CD4-positive, alpha-beta memory T cell (primary cell): Measurements from ENCODE around the gene OR10G3. TPM values are rescaled to one million over a fixed set of nuclear protein-coding genes. Genes with fewer than 3 reads are reported as not detected.
A peak's percentile ranks its signal among the peaks of the same experiment; 100 is the strongest.
"Not testable (repeated sequence)": the region's sequence is repeated elsewhere in the genome, so short reads cannot be mapped to it uniquely, and the experiment has no call there.

Experiments
- CTCF ChIA-PET: fragments of 350-600 bp; sonication (Branson Sonifier 250); formaldehyde crosslinking; loops from one replicate; lab custom pipeline; 2021; ENCODE audit warnings: inconsistent platforms; ENCODE audit not compliant: partially characterized antibody; lab: Charles Lee
- POLR2A ChIA-PET: fragments of 350-600 bp; sonication (Branson Sonifier 250); formaldehyde crosslinking; loops from one replicate; lab custom pipeline; 2021; ENCODE audit not compliant: partially characterized antibody; lab: Charles Lee
- DNase-seq, 5 donors: peaks; one replicate each; pipeline versions ENCODE4 v3.0.0 to v3.0.0-alpha.2; 2020 to 2022; ENCODE audit warnings: mixed read lengths in 1 of 5
- H3K27ac ChIP-seq: one replicate; pipeline ENCODE4 v1.7.0; 2013; ENCODE audit warnings: low read depth, low read length
- H3K27me3 ChIP-seq: 2 replicates; pipeline ENCODE4 v1.7.0; 2013; ENCODE audit warnings: mild to moderate bottlenecking, low read length, moderate library complexity; ENCODE audit not compliant: insufficient read depth
- H3K36me3 ChIP-seq: 2 replicates; pipeline ENCODE4 v1.7.0; 2013; ENCODE audit warnings: mild to moderate bottlenecking, low read length, moderate library complexity; ENCODE audit not compliant: insufficient read depth
- H3K4me1 ChIP-seq: 2 replicates; pipeline ENCODE4 v1.7.0; 2013; ENCODE audit warnings: mild to moderate bottlenecking, low read length, moderate library complexity; ENCODE audit not compliant: insufficient read depth
- H3K4me3 ChIP-seq, 2 donors: one replicate each; pipeline ENCODE4 v1.7.0; 2013; ENCODE audit warnings: low read length in 2 of 2, mild to moderate bottlenecking in 1 of 2
- H3K9me3 ChIP-seq, 2 donors: one replicate each; pipeline ENCODE4 v1.7.0; 2013; ENCODE audit warnings: low read length in 2 of 2, control low read depth in 1 of 2; ENCODE audit not compliant: control insufficient read depth in 1 of 2
- H3K27ac Mint-ChIP-seq, 7 donors: one replicate each; pipeline ENCODE4 v1.8.0; 2020 to 2021; ENCODE audit warnings: mixed read lengths in 7 of 7, mild to moderate bottlenecking in 6 of 7, inconsistent platforms in 3 of 7, moderate library complexity in 3 of 7
- H3K27me3 Mint-ChIP-seq, 2 donors: one replicate each; pipeline ENCODE4 v1.8.0; 2020 to 2021; ENCODE audit warnings: mixed read lengths in 2 of 2
- H3K36me3 Mint-ChIP-seq, 2 donors: one replicate each; pipeline ENCODE4 v1.8.0; 2020 to 2021; ENCODE audit warnings: mixed read lengths in 2 of 2, inconsistent platforms in 1 of 2, mild to moderate bottlenecking in 1 of 2
- H3K4me1 Mint-ChIP-seq, 4 donors: one replicate each; pipeline ENCODE4 v1.8.0; 2020 to 2021; ENCODE audit warnings: mixed read lengths in 4 of 4, mild to moderate bottlenecking in 1 of 4
- H3K4me3 Mint-ChIP-seq, 8 donors: one replicate each; pipeline ENCODE4 v1.8.0; 2020 to 2021; ENCODE audit warnings: mixed read lengths in 8 of 8, mild to moderate bottlenecking in 7 of 8, moderate library complexity in 6 of 8, inconsistent platforms in 3 of 8
- H3K9me3 Mint-ChIP-seq, 8 donors: one replicate each; pipeline ENCODE4 v1.8.0; 2020 to 2021; ENCODE audit warnings: mixed read lengths in 8 of 8, mild to moderate bottlenecking in 5 of 8, inconsistent platforms in 3 of 8, moderate library complexity in 1 of 8
- intact Hi-C: fragments of 100-400 bp; cut with micrococcal nuclease; formaldehyde crosslinking; loops from one replicate; pipeline ENCODE4 v1.15.1; 2023
- polyA plus RNA-seq, 2 donors: library from polyadenylated mRNA; unstranded; fragments of 300-500 nt; fragmentation: Illumina TruSeq; gene quantifications; one replicate each; pipeline ENCODE4 v1.2.3, GENCODE V29; 2021
- total RNA-seq, 2 experiments: library from RNA; stranded (reverse); gene quantifications; one replicate each; pipeline ENCODE4 v1.2.3, GENCODE V29; 2021

The OR10G3 gene, protein sequence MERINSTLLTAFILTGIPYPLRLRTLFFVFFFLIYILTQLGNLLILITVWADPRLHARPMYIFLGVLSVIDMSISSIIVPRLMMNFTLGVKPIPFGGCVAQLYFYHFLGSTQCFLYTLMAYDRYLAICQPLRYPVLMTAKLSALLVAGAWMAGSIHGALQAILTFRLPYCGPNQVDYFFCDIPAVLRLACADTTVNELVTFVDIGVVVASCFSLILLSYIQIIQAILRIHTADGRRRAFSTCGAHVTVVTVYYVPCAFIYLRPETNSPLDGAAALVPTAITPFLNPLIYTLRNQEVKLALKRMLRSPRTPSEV
- not detected for total RNA-seq
- not detected for polyA plus RNA-seq

DNA sequence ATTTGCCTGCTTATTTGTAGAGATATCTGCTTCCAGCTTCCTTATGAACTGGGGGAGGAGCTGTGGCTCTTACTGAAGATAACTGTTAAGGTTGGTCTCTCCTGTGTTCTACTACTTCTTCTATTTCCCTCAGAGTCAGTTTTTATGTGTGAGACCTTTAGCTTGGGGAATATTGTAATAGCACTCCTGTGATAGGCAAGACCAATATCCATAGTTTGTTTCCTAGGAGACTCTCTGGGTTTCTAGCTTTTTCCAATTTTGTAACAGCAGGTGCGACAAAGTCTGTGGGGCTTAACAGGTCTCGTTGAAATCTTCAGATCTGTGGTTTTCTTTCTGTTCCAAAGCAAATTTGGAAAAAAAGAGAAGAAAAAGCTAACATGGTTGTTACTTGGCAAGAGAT lies at the start of gene OR10G3:
Gene OR10G3 (minus strand): TSS at position 101 of the 400 bp plus-strand sequence. CDS start 9,332 bp downstream, outside the sequence.
- no peaks in the 10 kb centered on the region for H3K4me1 ChIP-seq
- Mint-ChIP-seq H3K9me3 (no peaks in the 10 kb centered on the region), H3K4me1 (no peaks in the 10 kb centered on the region), H3K27ac (no peak within 1 kb of the TSS), H3K4me3 (no peak within 1 kb of the TSS), H3K27me3 (peaks cover 8 to 16% of the 10 kb centered on the region in 2 donors), H3K36me3 (no peaks in the 10 kb centered on the region)
- no peak within 1 kb of the TSS for H3K4me3 ChIP-seq
- DNase-seq = no peak
- ChIA-PET CTCF (interaction anchor here (0.5 kb wide), 1 partner anchor 48 kb away, joined by 3 read pairs; no protein-coding TSS in a partner anchor), POLR2A (no interaction called here)
- no peak within 1 kb of the TSS for H3K27ac ChIP-seq
- intact Hi-C loops = no loop called here
- no peaks in the 10 kb centered on the region for H3K27me3 ChIP-seq
- no peaks in the 10 kb centered on the region for H3K36me3 ChIP-seq
- H3K9me3 ChIP-seq = no peaks in the 10 kb centered on the region

GRCh38 chr14:21626491-21627230 lies 46.8 kb upstream of the OR10G3 start:
- H3K4me3 Mint-ChIP-seq = no peak overlapping the region
- H3K4me1 ChIP-seq = no peaks in the 10 kb centered on the region
- H3K27ac Mint-ChIP-seq = no peak overlapping the region
- no peaks in the 10 kb centered on the region for H3K27me3 ChIP-seq
- H3K9me3 ChIP-seq = no peaks in the 10 kb centered on the region
- peaks cover 14 to 39% of the 10 kb centered on the region in 2 donors for H3K27me3 Mint-ChIP-seq
- H3K27ac ChIP-seq = no peak overlapping the region
- intact Hi-C loops = no loop called here
- no peaks in the 10 kb centered on the region for H3K4me1 Mint-ChIP-seq
- DNase-seq = no peak
- H3K36me3 ChIP-seq = no peaks in the 10 kb centered on the region
- CTCF ChIA-PET = no interaction called here
- POLR2A ChIA-PET = no interaction called here
- no peak overlapping the region for H3K4me3 ChIP-seq
- H3K9me3 Mint-ChIP-seq = peaks cover 0 to 9% (median 0%) of the 10 kb centered on the region in 8 donors
- no peaks in the 10 kb centered on the region for H3K36me3 Mint-ChIP-seq

DNA sequence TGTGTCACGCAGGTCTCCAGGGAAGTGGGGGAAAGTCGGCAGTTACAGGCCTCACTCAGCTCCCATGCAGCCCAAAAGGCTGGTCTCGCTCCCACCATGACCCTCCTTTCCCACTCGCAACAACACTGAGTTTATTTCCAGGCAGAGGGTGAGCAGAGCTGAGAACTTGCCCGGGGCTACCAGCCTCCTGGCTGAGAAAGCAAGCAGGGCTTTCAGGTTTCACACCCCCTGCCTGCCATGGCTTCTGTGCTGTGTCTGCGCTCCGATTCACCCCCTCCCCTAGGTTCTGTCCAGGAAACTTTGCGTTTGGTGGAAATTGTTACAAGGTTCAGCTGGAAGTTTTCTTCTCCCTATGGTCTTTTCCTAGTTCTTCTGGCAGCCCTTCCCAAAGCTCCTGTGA lies 37.7 kb upstream of the OR10G3 start:
- no peak for DNase-seq
- H3K36me3 Mint-ChIP-seq = no peaks in the 10 kb centered on the region
- H3K9me3 ChIP-seq = no peaks in the 10 kb centered on the region
- peaks cover 11 to 20% of the 10 kb centered on the region in 2 donors for H3K27me3 Mint-ChIP-seq
- intact Hi-C loops = no loop called here
- H3K9me3 Mint-ChIP-seq = peaks cover 0 to 3% (median 0%) of the 10 kb centered on the region in 8 donors
- POLR2A ChIA-PET = no interaction called here
- no peak overlapping the region for H3K4me3 ChIP-seq
- H3K27me3 ChIP-seq = no peaks in the 10 kb centered on the region
- no peak overlapping the region for H3K4me3 Mint-ChIP-seq
- CTCF ChIA-PET = no interaction called here
- H3K4me1 Mint-ChIP-seq = no peaks in the 10 kb centered on the region
- no peaks in the 10 kb centered on the region for H3K36me3 ChIP-seq
- H3K4me1 ChIP-seq = no peaks in the 10 kb centered on the region
- peak overlapping the region in 1 of 7 donors; percentile 55 for H3K27ac Mint-ChIP-seq
- no peak overlapping the region for H3K27ac ChIP-seq

GRCh38 chr14:21614240-21614639 lies 34.4 kb upstream of the OR10G3 start:
- Mint-ChIP-seq H3K4me3 (no peak overlapping the region), H3K36me3 (no peaks in the 10 kb centered on the region), H3K9me3 (no peaks in the 10 kb centered on the region), H3K4me1 (no peaks in the 10 kb centered on the region), H3K27me3 (peaks cover 8 to 11% of the 10 kb centered on the region in 2 donors), H3K27ac (no peak overlapping the region)
- H3K4me1 ChIP-seq = no peaks in the 10 kb centered on the region
- intact Hi-C loops = no loop called here
- DNase-seq = no peak
- H3K27ac ChIP-seq = no peak overlapping the region
- H3K36me3 ChIP-seq = no peaks in the 10 kb centered on the region
- POLR2A ChIA-PET = no interaction called here
- CTCF ChIA-PET = no interaction called here
- H3K9me3 ChIP-seq = no peaks in the 10 kb centered on the region
- no peak overlapping the region for H3K4me3 ChIP-seq
- H3K27me3 ChIP-seq = no peaks in the 10 kb centered on the region

GRCh38 chr14:21612324-21612723 lies 32.4 kb upstream of the OR10G3 start:
- no peak for DNase-seq
- H3K36me3 ChIP-seq = no peaks in the 10 kb centered on the region

GRCh38 chr14:21602181-21602580 lies 22.3 kb upstream of the OR10G3 start:
- H3K4me3 Mint-ChIP-seq, H3K36me3 Mint-ChIP-seq, CTCF ChIA-PET, H3K36me3 ChIP-seq, H3K4me1 ChIP-seq, intact Hi-C loops, H3K27me3 Mint-ChIP-seq, DNase-seq, H3K9me3 Mint-ChIP-seq, POLR2A ChIA-PET, H3K27ac ChIP-seq, H3K4me1 Mint-ChIP-seq, H3K4me3 ChIP-seq, H3K9me3 ChIP-seq, H3K27me3 ChIP-seq: not testable (repeated sequence)
- peak overlapping the region in 1 of 7 donors; percentile 17 for H3K27ac Mint-ChIP-seq

More at GRCh38 chr14:21612324-21612723, 32.4 kb upstream of the OR10G3 start:
- CTCF ChIA-PET = no interaction called here
- Mint-ChIP-seq H3K9me3 (no peaks in the 10 kb centered on the region), H3K4me1 (no peaks in the 10 kb centered on the region), H3K27ac (no peak overlapping the region), H3K27me3 (peaks cover 11 to 12% of the 10 kb centered on the region in 2 donors), H3K36me3 (no peaks in the 10 kb centered on the region), H3K4me3 (no peak overlapping the region)
- Histone ChIP-seq H3K27me3 (no peaks in the 10 kb centered on the region), H3K4me3 (no peak overlapping the region), H3K4me1 (no peaks in the 10 kb centered on the region), H3K9me3 (no peaks in the 10 kb centered on the region), H3K27ac (no peak overlapping the region)
- POLR2A ChIA-PET = interaction anchor here (0.7 kb wide), 1 partner anchor 944 kb away, joined by 3 read pairs; no protein-coding TSS in a partner anchor
- intact Hi-C loops = no loop called here

- peaks cover 0 to 11% of the 10 kb centered on the region in 2 donors for H3K9me3 ChIP-seq
- DNase-seq = no peak
- ChIA-PET POLR2A (no interaction called here), CTCF (no interaction called here)
- Mint-ChIP-seq H3K9me3 (peaks cover 2 to 31% (median 24%) of the 10 kb centered on the region in 8 donors), H3K27ac (peak overlapping the region in 1 of 7 donors; percentile 23), H3K36me3 (peaks cover 9 to 13% of the 10 kb centered on the region in 2 donors), H3K4me1 (no peaks in the 10 kb centered on the region), H3K4me3 (no peak overlapping the region), H3K27me3 (peaks cover 11 to 23% of the 10 kb centered on the region in 2 donors)
- no peak overlapping the region for H3K4me3 ChIP-seq
- intact Hi-C loops = no loop called here
- no peaks in the 10 kb centered on the region for H3K36me3 ChIP-seq
- H3K4me1 ChIP-seq = no peaks in the 10 kb centered on the region
- no peak overlapping the region for H3K27ac ChIP-seq
- no peaks in the 10 kb centered on the region for H3K27me3 ChIP-seq
Measured at GRCh38 chr14:21589317-21589716, 9.4 kb upstream of the OR10G3 start.
